Right kidney (tissue), 1 donor: ENCODE data around the gene GRK4.
"Not testable (repeated sequence)": the region's sequence is repeated elsewhere in the genome, so short reads cannot be mapped to it uniquely, and the experiment has no call there.

Experiments
- DNase-seq: peaks from one replicate; pipeline ENCODE4 v3.0.0-alpha.2; 2016

GRK4 gene

DNA sequence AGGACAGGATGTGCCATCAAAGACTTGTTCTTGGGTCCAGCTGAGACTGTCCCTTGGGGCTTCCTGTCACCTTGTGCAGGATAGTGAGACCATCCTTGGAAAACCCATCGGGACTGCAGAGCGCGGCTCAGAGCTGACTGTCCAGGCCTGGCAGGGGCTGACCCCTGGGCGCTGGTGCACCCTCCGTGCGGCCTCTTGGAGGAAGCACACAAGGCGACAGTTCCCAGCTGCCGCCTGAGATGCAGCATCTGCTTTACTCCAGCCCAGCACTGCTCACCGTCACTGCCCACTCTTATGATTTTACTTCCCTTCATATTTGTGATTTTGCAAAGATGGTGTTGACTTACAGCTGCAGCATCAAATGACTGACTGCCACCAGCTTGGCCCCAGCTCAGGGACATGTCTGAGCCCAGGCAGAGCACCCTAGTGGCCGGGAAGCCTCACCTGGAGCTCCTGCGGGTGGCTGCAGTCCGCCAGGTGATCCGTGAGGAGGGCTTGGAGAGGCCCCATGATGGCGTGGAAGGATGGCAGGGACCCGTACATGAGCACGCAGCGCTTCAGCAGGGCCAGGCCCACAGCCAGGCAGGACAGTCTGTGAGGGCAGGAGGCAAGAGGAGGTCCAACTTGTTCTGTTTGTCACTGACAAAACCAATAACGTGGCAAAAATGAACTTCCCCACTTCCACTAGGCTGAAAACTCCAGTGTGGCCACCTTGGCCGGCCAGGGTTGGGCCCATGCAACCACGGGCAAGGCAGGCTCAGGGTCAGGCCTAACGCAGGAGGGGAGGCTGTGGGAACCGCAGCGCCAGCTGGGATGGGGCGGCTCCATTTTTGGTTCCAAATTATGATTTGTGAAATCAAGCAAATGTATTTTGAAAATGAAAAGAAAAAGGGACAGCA, 22.0 kb upstream of the GRK4 start:
- no peak for DNase-seq

DNA sequence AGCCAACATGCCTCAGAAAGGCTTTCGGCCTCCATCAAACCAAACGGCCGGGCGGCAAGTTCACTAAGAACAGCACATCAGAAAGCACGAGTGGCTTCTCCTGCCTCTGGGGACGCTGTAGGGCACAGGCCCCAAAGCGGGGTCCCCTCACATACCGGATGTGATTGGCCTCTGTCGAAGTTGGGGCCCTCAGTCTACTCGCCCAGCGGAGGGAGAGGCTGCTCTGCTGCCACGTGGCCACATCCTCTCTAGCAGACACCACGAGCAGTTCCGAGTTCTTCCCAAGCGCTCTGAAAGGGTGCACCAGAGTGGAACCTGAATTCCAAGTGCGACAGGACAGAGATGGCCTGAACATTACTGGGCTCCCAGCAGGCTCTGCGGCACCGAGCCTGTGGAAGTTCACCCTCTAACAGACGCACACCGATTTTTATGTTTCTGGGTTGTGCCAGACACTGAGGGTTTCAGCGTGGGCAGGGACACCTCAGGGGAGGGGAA, 21.3 kb upstream of the GRK4 start:
- no peak for DNase-seq

- DNase-seq, result no peak
Measured at GRCh38 chr4:2942532-2943363, 20.6 kb upstream of the GRK4 start.

- DNase-seq, result no peak
Measured at GRCh38 chr4:2943364-2944090, 19.8 kb upstream of the GRK4 start.

DNA sequence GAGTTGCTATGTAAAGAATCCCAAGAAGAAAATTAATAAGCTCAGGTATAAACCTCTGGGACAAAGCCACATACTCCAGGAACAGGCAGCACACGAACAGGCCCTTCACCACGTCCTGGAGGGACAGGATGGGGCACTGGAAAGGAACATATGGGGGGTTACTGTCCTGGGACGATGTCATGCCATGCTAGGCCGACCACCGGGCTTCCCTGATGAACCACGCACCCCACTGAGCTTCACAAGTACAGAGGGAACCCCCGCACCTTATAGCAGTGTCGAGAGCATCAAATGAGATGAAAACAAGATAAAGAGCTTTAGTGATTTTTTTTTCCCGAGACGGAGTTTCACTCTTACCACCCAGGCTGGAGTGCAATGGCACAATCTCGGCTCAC, 19.3 kb upstream of the GRK4 start:
- DNase-seq, result no peak

DNA sequence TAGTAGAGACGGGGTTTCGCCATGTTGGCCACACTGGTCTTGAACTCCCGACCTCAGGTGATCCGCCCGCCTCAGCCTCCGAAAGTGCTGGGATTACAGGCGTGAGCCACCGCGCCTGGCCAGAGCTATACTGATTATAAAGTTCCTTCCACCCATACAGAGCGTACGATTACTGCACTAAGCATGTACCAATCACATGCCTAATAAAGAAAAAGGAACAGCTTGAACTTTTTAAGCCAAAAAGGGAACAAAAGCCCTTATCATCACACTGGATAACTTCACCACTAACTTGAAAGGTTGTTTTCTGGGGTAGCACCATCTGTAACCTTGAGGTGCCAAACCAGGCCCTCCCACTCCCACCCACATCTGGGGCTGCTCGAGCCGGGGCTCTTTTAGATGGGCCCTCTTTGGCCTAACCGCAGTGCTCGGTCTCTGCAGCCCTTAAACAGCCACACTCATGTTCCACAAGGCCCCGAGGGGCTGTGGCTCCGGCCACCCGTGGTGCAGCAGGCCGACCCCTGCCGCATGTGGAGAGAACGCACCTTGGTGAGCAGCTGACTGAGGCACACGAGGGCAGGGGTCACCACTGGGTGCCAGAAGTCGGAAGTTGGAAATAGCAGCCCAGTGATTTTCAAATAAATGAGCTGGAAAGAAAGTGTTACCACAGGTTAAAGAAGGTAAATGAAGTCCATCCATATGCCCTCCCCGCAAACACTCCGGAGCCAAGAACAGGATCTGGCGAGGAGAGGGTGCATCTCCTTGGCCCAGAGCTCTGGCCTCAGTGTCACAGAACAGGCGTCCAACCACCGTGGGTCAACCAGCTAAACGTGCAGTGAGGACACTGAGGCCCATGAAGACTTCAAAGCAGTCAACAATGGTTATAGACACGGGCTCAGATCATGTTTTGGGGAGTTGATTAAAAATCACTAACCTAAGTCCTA, 18.5 kb upstream of the GRK4 start:
- no peak for DNase-seq

DNA sequence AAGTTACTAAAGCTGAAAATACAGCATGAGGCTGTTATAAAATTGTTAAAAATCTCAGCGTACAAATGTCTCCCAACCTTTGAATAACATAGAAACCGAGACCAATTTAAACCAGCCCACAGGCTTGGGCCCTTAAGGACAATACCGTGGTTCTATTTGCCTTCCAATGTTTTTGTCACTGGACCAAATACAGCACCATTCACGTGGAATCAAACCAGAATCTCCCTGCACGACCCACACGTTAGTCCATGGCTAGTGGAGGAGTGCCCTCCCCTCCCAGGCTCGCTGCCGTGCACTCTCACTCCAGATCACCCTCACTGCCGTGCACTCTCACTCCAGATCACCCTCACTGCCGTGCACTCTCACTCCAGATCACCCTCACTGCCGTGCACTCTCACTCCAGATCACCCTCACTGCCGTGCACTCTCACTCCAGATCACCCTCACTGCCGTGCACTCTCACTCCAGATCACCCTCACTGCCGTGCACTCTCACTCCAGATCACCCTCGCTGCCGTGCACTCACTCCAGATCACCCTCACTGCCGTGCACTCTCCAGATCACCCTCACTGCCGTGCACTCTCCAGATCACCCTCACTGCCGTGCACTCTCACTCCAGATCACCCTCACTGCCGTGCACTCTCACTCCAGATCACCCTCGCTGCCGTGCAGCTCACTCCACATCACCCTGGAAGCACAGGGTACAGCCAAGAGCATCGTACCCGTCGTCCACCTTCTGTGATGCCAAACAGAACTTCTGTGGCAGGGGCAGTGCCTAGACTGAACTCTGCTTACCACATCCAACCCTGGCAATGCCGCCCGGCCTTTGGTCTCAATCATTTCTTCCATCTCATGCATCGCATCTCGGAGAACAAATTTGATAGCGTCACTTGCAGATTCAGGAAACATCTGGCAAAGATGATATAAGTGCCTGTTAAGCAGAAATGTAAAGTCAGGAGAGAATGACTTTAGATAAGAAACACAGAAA, 17.5 kb upstream of the GRK4 start:
- not testable (repeated sequence) for DNase-seq

DNA sequence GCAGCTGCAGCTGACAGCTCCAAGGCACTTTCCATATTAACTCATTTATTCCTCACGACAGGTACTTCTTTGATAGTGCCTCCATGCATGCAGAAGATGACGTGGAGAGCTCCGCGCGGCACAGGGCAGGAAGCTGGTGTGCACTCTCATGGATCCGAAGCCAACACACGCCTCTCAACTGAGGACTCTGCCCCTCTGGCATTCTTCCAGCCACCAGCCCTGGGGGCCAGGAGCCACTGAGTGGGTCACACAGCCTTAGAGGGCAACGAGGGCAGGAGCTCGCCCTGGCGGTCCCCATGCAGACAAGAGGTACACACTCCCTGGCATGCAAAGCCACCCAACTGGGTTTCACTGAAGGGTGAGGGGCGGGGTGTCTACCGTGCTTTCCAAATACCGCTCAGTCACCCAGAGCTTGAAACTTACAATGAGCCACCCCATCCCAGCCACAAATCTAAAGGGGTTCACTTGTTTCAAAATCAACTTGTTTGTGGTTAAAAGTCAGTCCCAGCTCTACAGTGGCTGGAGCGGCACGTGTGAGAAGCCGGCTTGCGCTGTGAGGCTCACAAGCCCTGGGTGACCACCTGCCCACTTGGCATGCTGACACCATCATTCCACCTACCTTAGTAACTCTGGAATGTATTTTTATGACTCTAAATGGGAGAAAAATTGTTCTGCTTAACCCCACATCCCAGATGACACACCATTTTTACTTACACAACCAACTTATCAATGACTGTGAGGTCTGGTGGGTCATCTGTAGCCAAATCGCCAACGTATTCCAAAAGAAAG, 16.4 kb upstream of the GRK4 start:
- DNase-seq, result no peak

DNA sequence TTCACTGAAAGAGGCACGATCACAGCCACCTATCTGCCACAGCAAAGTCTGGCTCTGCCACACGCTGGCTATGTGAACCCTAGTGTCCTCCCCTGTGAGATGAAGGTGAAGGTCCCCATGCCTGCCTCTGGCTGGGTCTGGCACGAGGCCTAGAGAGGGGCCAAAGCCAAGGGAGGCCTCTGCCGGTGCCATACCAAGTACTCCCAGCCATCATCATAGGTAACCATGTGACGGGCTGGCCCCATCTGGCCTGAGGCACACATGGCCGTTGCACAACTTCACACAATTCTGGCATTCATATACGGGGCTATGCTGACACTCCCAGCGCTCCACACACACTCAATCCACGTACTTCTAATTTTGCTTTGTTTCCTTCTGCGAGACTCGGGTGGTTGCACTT, 15.4 kb upstream of the GRK4 start:
- no peak for DNase-seq

- DNase-seq, result no peak
Measured at GRCh38 chr4:2948895-2949781, 14.2 kb upstream of the GRK4 start.

DNA sequence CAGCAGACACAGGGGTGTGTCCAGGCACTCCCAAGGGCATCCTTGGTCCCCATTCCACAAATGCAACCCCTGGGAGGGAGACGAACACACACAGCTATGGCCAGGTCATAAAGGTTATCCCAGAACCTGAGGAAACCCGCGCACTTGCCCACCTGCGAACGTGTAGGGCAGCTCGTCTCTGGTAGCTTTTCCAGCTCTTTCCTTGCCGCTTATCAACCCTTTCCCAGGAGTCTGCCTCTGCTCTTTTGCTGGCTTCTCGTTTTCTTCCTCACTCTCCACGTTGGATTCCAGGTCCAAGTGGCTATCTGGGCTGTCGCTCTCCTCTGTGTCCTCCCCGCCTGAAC, 13.6 kb upstream of the GRK4 start:
- no peak for DNase-seq

GRCh38 chr4:2950221-2950989, 13.0 kb upstream of the GRK4 start:
- no peak for DNase-seq

DNA sequence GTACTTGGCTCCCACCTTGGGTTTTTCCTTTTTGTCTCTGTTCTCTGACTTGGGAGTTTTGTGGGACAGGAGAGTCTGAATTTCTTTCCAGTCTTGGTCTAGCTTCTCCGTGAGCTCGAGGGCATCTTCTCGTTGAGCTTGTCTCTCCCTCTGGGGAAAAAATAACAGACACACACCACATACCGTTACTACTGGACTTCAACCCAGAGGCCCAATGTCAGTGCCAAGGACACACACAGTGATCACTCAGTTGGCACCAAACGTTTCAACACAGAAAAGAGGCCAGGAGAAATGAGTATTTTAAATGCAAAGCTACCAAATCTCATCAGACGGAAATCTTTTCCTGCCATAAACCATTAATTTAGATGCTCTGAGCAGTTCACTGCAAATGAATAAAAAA, 9.9 kb upstream of the GRK4 start:
- no peak for DNase-seq

GRCh38 chr4:2954358-2955185, 8.8 kb upstream of the GRK4 start:
- no peak for DNase-seq

DNA sequence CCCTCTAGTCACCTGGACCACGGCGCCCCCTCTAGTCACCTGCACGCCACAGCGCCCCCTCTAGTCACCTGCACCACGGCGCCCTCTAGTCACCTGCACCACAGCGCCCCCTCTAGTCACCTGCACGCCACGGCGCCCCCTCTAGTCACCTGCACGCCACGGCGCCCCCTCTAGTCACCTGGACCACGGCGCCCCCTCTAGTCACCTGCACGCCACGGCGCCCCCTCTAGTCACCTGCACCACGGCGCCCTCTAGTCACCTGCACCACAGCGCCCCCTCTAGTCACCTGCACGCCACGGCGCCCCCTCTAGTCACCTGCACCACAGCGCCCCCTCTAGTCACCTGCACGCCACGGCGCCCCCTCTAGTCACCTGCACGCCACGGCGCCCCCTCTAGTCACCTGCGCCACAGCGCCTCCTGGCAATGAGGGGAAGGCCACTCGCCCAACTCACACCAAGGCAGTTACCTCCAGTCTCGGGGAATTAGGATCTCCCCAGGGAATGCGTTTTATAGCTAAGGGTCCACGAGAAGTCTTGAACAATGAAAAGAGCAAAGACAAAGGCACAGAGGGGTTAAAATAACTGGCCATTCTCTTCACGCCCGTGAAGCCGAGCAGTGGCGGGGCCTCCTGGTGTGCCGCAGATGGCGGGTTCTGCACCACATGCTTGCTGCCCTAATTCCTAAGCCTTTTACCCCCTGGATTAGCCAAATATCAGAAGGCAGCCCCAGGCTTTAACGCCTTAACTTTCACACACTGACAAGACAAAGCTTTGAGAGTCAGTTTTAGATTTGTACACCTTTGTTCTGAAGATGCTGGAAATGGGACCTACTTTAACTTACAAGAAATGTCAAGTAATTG, 8.0 kb upstream of the GRK4 start:
- DNase-seq, result not testable (repeated sequence)

GRCh38 chr4:2958446-2958845, 4.9 kb upstream of the GRK4 start:
- DNase-seq, result no peak
